Inflammatory macrophage treated with lipopolysaccharide for 1 hour (primary cell): Measurements from ENCODE around the gene PUS1.
A peak's percentile ranks its signal among the peaks of the same experiment; 100 is the strongest.
"Not testable (repeated sequence)": the region's sequence is repeated elsewhere in the genome, so short reads cannot be mapped to it uniquely, and the experiment has no call there.

Experiments
- DNase-seq, 2 donors: peaks; one replicate each; pipeline ENCODE4 v3.0.0-alpha.2; 2020 to 2022

The PUS1 gene

DNA sequence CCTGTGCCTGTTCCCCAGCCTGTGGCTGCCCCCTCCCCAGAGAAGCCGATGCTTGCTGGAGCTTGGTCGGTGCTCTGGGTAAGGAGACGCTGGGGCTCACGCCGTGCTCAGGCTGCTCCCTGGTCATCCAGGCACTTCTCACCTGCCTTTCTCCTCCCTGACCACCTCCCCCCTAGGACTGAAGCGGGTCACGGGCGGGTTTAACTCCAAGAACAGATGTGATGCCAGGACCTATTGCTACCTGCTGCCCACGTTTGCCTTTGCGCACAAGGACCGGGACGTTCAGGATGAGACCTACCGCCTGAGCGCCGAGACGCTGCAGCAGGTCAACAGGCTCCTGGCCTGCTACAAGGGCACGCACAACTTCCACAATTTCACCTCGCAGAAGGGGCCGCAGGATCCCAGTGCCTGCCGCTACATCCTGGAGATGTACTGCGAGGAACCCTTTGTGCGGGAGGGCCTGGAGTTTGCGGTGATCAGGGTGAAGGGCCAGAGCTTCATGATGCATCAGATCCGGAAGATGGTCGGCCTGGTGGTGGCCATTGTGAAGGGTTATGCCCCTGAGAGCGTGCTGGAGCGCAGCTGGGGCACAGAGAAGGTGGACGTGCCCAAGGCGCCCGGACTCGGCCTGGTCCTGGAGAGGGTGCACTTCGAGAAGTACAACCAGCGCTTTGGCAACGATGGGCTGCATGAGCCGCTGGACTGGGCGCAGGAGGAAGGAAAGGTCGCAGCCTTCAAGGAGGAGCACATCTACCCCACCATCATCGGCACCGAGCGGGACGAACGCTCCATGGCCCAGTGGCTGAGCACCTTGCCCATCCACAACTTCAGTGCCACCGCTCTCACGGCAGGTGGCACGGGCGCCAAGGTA lies 12.3 kb downstream of the PUS1 start:
- DNase-seq = no peak

DNA sequence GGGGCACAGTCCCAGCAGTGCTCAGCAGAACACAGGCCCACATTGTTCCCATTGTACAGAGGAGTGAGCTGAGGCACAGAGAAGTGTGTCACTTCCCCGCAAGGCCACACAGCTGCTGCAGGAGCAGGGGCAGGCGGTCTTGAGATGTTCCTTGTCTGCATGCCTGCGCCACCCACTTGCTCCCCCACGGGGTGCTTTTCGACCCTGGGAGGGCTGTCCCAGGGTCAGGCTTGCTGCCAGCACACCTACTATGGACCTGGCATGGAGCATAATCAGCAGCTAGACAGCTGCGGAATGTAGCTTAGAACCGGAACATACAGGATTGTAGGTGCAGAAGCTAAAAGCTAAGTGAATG lies 12.9 kb downstream of the PUS1 start:
- no peak for DNase-seq

DNA sequence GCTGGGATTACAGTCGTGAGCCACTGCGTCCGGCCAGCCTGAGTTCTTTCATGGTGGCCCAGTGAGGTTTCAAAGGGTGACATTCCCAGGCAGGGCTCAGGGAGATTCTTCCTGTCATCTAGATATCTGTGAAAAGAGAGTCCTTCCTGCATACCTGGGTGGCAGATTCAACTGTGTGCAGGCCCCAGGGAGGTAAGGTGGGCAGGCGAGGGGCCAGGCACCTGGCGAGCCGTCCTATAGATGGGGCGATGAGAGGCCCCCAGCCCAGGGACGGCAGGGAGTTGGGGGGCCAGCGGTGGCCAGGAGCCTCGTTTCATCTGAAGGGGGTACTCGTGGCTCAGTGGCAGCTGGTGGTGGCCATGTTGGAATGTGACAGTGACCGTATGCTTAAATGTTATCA lies 13.6 kb downstream of the PUS1 start:
- DNase-seq = no peak

DNA sequence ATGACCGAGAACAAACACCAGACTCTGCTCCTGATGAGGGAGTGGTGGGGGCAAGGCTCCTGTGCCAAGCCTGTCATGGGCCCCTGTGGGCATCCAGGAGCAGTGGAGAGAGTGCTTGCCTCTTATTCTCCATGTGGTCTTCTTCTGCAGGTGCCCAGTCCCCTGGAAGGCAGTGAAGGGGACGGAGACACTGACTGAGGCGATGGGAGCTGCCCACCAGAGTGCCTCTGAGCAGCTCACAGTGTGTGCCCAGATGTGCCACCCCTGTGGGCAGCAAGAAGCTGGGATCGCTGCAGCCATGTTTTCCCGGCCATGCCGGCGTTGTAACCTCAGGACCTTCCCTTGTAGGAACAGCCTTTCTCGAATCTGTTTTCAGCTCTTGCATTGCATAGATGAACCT lies 14.3 kb downstream of the PUS1 start:
- no peak for DNase-seq

DNA sequence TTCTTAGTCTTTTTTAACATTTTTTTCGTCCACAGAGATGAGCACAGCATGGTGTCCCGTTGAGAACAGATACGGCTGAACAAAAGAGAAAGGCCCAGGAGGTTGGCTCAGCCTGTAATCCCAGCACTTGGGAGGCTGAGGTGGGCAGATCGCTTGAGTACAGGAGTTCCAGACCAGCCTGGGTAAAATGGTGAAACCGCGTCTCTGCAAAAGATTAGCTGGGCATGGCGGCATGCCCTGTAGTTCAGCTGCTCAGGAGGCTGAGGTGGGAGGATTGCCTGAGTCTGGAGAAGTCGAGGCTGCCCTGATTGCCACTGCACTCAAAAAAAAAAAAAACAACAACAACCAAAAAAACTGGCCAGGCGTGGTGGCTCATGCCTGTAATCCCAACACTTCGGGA lies 14.8 kb downstream of the PUS1 start:
- no peak for DNase-seq

DNA sequence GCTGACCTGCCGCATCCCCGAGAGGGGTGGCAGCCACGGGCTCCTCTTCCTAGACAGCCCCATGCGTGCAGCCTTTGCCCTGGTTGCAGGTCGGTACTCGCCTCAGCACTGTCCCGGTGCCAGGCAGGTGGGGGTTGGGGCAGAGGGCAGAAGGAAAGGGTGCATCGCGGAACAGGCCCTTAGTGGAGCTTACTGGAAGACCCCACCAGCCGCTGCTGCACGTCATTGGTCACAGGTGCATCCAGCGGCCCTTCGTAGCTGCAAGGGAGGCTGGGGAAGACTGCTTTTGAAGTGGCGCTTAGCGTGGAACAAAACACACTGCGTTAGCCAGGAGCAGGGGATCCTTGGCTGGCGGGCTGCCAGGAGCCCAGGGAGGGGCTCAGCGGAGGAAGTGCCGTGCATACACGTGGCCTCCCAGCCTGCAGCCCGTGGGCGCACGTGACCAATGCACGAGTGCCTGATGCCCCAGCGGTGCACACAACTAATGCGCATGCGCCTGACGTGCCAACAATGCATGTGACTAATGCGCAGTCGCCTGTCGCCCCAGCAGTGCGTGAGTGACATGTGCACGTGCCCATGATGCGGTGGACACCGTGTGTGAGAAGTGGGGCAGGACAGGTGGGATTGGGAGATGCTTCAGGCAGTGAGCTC lies 15.7 kb downstream of the PUS1 start:
- DNase-seq = no peak

DNA sequence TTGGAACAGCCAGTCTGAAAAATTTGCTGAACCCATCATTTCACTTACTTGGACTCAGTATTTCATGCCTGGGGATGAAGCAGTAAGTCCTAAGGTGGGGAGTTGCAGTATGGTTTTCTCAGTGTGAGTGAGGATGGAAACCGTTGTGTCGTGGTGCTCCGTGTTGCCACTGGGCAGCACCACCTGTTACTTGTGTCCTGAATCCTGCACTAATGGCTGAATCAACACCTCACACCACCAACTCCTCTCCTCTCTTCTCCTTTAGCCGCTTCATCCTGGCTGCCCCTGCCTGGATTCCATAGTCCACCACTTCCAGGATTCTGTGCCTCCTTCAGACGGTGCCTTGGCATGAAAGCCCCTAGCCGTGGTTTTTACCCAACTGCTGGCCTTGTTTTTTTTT lies 17.7 kb downstream of the PUS1 start:
- DNase-seq = no peak

DNA sequence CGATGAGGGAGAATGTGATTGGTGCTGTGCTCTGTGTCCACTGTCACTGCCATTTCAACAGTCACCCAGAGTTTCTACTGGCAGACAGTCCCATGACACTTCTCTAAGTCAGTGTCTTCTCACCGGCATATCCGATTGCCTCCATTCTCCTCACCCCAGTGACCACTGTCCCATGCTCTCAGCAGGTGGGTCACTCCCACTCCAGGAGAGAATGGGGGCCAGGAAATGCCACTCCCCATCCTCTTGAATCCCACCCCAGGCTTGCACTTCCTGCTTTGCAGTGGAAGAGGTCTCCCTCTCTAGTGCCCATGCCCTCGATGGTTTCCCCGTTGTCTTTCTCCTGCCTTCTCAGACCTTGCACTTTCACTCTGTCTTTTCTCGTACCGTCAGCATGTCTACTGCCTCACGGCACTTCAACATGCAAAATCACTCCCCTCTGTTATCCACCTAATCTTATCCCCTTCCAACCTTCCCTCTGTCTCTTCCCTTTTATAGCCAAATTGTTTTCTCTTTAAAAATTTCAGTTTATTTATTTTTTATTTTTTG lies 18.5 kb downstream of the PUS1 start:
- no peak for DNase-seq

DNA sequence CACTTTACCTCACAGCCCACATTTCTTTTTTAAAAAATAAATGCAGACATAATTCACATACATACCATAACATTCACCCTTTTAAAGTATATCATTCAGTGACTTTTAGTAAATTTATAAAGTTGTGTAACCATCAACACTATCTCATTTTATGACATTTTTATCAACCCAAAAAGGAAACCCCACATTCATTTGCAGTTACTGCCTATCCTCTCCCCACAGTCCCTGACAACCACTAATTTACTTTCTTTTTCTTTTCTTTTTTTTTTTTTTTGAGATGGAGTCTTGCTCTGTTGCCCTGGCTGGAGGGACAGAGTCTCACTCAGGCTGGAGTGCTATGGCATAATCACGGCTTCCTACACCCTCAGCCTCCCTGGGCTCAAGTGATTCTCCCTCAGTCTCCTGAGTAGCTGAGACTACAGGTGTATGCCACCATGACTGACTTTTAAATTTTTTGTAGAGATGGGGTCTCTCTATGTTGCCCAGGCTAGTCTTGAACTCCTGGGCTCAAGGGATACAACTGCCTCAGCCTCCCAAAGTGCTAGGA lies 19.2 kb downstream of the PUS1 start:
- no peak for DNase-seq

DNA sequence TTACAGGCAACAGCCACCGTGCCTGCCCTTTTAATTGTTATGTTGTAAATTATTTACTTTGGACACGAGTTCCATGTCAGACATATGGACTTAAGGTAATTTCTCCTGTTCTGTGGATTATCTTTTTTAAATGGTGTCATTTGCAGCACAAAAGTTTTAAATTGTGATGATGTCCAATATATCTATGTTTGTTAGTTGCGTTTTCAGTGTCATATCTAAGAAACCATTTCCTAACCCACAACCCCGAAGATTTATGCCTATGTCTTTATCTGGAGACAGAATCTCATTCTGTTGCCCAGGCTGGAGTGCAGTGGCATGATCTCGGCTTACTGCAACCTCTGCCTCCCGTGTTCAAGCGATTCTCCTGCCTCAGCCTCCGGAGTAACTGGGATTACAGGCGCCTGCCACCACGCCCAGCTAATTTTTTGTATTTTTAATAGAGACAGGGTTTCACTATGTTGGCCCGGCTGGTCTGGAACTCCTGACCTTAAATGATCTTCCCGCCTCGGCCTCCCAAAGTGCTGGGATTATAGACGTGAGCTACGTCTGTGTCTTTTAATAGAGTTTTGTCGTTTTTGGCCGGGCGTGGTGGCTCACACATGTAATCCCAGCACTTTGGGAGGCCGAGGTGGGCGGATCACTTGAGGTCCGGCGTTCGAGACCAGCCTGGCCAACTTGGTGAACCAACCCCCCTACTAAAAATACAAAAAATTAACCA lies 19.8 kb downstream of the PUS1 start:
- DNase-seq = not testable (repeated sequence)

DNA sequence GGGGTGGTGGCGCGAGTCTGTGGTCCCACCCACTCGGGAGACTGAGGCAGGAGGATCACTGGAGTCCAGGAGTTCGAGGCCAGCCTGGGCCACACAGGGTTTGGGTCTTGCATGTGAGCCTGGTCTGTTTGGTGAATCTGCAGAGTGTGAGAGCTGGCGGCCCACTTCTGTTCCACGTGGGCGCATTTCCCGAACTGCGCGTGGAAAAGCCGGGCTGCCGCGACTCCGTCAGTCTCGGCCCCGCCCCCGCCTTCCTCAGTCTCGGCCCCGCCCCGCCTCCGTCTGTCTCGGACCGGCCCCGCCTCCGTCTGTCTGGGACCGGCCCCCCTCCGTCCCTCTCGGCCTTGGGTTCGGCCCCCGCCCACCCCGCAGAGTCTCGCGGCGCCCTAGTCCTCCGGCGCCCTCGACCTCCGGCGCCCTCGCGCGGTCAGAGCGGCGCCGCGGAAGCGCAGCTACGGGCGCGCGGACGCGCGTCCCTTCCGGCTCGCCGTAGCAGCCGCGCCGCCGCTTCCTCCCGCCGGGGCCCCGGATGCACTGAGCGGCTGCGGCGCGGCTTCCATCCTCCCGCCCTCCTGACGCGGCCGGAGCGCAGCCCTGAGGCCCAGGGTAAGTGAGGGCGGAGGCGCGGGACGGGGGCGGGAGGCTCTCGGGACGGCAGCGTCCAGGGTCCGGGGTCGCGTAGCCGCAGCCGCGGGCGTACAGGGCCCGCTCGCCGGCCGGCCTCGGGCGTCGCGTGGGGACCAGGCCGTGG lies 20.5 kb downstream of the PUS1 start, which contains the start of gene EP400:
Gene EP400, plus strand, starts transcription at position 512 of the 751 bp plus-strand sequence. CDS start 10,678 bp downstream, outside the sequence.
- peak; percentile 95 to 98 for DNase-seq

DNA sequence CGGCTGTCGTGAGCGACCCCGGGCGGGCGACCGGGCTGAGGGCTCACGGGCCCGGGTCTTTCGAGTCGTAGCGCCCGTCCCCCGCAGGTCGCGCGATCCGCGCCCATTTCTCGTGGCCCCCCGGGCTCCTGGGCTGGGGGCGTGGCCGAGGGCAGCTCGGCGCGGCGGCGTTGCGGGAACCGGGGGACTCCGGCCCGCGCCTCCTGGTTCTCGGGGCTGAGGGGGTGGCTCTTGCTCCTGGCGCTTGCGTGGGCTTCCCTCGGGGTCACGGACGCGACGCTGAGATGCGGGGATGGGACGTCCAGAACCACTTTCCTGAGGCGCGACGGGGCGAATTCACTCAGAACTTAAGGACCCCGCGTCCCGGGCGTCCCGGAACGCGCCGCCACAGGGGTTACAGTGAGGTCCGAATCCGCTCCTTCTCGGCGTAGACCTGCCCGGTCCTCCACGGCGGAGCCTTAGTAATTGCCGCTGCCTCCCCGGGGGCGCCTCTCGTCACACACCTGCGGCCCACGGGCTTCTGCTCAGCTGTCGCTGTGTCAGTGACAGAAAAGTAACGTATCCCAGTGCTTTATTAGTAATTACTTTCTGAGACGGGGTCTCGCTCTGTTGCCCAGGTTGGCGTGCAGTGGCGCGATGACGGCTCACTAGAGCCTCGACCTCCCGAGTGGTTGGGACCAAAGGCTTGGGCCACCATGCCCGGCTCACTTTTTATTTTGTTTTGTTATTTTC lies 21.3 kb downstream of the PUS1 start:
- DNase-seq = no peak

DNA sequence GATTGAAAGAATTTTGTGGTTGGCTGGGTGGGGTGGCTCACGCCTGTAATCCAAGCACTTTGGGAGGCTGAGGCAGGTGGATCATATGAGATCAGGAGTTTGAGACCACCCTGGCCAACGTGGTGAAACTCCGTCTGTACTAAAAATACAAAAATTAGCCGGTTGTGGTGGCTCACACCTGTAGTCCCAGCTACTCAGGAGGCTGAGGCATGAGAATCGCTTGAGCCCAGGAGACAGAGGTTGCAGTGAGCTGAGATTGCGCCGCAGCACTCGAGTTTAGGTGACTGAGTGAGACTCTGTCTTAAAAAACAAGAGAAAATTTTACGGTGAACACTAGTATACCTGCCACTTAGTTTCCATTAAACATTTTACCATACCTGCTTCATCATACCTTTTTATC lies 24.7 kb downstream of the PUS1 start:
- not testable (repeated sequence) for DNase-seq

DNA sequence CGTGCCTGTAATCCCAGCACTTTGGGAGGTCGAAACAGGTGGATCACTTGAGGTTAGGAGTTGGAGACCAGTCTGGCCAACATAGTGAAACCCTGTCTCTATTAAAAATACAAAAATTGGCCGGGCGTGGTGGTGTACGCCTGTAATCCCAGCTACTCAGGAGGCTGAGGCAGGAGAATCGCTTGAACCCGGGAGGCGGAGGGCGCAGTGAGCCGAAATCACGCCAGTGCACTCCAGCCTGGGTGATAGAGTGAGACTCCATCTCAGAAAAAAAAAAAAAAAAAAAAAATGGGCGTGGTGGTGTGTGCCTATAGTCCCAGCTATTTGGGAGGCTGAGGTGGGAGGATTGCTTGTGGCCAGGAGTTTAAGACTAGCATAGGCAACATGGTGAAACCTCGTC lies 25.4 kb downstream of the PUS1 start:
- not testable (repeated sequence) for DNase-seq

DNA sequence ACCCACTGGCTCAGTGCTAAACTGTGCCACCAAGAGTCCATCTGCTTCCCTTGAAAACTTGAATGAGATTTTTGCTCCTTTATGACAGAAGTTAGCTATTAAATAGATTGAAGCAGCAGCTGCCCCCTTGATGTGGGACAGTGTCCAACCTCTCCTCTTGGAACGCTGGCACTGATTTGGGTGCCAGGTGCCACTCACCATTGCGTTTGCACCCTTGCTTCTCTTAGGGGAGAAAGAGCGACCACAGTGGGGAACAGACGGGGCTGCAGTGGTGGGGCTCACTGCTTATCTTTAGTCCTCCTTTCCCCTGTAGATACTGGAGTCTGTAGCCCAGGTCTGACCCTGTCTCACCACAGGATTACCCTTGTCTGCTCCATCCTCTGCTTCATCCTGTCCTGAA lies 30.0 kb downstream of the PUS1 start:
- DNase-seq = no peak

DNA sequence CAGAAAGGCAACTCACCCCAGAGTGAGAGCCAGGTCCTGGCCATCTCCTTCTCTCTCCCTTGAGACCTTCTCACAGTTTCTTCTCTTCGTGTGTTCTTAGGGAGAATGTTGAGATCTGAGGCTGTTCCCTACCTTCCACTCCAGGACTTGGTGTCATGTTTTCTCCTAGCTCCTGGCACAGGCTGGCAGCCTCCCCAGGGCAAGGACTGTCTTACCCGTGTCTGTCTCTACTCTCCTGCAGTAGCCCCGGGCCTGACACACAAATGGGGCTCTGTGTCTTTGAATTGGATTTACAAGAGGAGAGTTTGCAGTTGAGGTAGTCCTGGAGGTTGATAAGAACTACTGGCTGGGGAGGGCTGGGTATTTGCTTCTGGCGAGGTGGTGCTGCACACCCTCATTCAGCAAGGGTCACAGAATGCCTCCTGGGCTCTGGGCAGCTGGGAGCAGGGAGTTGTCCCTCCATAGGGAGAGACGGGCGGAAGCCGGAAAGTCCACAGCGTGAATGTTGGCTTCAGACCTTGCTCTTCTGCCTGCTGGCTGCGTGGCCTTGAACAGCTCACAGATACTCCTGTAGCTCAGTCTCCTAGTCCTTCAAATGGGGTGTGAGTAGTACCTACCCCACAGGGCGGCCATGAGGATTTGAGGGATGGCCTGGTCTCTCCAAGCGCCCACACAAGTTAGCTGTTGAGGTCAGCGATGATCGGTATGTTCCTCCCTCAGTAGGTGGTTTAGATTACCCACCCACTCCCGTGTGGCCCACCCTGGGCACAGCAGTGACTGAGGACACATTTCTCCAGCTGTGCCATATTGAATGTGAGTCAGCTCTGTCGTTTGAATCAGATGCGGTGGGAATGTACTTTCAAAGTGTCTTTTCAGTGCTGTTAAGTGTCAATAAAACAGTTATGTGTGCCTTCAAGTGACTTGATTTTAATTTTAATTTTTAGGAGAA lies 30.8 kb downstream of the PUS1 start:
- DNase-seq = no peak

DNA sequence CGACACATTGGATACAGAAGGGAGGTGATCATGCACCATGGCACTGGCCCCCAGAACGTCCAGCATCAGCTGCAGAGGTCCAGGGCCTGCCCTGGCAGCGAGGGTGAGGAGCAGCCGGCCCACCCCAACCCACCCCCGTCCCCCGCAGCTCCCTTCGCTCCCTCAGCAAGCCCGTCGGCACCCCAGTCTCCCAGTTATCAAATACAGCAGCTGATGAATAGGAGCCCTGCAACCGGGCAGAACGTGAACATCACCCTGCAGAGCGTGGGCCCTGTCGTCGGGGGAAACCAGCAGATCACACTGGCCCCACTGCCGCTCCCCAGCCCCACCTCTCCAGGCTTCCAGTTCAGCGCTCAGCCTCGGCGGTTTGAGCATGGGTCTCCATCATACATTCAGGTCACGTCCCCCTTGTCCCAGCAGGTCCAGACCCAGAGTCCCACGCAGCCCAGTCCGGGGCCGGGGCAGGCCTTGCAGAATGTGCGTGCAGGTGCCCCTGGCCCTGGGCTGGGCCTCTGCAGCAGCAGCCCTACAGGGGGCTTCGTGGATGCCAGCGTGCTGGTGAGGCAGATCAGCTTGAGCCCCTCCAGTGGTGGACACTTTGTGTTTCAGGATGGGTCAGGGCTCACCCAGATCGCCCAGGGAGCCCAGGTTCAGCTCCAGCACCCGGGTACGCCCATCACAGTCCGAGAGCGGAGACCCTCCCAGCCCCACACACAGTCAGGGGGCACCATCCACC lies 31.7 kb downstream of the PUS1 start:
- DNase-seq = not testable (repeated sequence)

DNA sequence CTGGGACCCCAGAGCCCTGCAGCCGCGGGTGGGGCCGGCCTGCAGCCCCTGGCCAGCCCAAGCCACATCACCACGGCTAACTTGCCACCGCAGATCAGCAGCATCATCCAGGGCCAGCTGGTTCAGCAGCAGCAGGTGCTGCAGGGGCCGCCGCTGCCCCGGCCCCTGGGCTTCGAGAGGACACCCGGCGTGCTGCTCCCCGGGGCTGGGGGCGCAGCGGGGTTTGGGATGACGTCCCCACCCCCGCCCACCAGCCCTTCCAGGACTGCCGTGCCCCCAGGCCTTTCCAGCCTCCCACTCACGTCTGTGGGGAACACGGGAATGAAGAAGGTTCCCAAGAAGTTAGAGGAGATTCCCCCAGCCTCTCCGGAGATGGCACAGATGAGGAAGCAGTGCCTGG lies 32.3 kb downstream of the PUS1 start:
- DNase-seq = not testable (repeated sequence)

DNA sequence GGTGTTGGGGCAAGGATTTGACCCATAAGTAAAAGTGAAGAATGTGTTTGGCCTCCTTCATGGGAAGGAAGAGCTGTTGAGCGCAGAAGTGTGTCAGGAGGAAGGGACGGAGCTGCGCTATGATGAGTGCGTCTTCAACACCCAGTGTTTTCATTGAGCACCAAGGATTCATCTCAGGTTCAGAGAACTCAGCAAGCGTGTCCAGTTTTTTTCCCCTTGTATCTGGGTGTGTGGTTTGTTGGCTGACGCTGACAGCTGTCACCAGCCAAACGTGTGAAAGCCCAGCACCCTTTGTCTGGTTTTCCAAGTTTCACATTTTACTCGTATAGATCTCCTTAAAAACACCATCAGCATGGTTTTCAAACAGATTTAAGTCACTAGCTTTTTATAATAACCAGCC lies 33.0 kb downstream of the PUS1 start:
- DNase-seq = no peak

DNA sequence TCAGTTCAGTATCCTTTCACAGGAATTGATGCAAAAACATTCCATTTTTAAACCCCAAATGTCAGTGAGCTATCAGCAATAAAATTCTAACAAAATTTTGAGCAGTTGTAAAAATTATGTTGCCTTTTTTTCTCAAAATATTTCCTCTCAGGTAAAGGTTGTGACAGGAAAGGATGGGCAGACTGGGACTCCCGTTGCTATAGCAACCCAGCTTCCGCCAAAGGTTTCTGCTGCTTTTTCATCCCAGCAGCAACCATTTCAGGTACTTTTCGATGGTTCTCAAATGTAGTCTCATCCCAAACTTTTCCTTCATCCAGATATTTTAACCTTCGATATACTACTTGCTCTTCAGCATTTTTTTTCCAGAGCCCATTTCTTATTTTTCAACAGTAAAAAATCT lies 34.3 kb downstream of the PUS1 start:
- DNase-seq = no peak
